ENCODE measurements around the gene CDC14A.

Gene CDC14A

GRCh38 chr1:100482748-100483147, 130.4 kb downstream of the CDC14A start:
- H3K27me3 ChIP-seq (ENCODE audit: low read length) = no peaks in the 10 kb centered on the region
- H3K4me3 ChIP-seq (ENCODE audit: insufficient read depth, low read length, poor library complexity, severe bottlenecking) = no peak overlapping the region
- H4K20me1 ChIP-seq (ENCODE audit: low read depth, low read length) = no peaks in the 10 kb centered on the region
- H3K36me3 ChIP-seq (ENCODE audit: low read length) = no peaks in the 10 kb centered on the region
- H3K9ac ChIP-seq (ENCODE audit: low read length) = no peak overlapping the region
- H2AFZ ChIP-seq (ENCODE audit: low read depth, low read length, severe bottlenecking) = no peak overlapping the region
- H3F3A ChIP-seq (ENCODE audit: insufficient read depth) = no peaks in the 10 kb centered on the region
- TF ChIP-seq CTCF (IDR thresholded peaks at IDR 0.05; ENCODE audit: insufficient read depth, low read length, poor library complexity, severe bottlenecking) = no peak
- no peak for TF ChIP-seq EZH2phosphoT487 (conservative IDR thresholded peaks at IDR 0.05; ENCODE audit: low read length)
- no peak overlapping the region for H3K4me2 ChIP-seq (ENCODE audit: low read depth, low read length, poor library complexity, severe bottlenecking)
- H3K27ac ChIP-seq (ENCODE audit: low read depth, low read length) = no peak overlapping the region
- H3K9me2 ChIP-seq (replicated peaks; ENCODE audit: insufficient read depth, low read length) = no peaks in the 10 kb centered on the region
- H3K79me2 ChIP-seq (ENCODE audit: insufficient read depth, low read length) = no peaks in the 10 kb centered on the region
- no peaks in the 10 kb centered on the region for H3K9me3 ChIP-seq (ENCODE audit: insufficient read depth, low read length)

- H3K27ac ChIP-seq (ENCODE audit: low read depth, low read length) = no peak overlapping the region
- no peak overlapping the region for H3K9ac ChIP-seq (ENCODE audit: low read length)
- no peak overlapping the region for H2AFZ ChIP-seq (ENCODE audit: low read depth, low read length, severe bottlenecking)
- no peaks in the 10 kb centered on the region for H3K9me3 ChIP-seq (ENCODE audit: insufficient read depth, low read length)
- H3K4me2 ChIP-seq (ENCODE audit: low read depth, low read length, poor library complexity, severe bottlenecking) = no peak overlapping the region
- H3K36me3 ChIP-seq (ENCODE audit: low read length) = no peaks in the 10 kb centered on the region
- no peaks in the 10 kb centered on the region for H3K27me3 ChIP-seq (ENCODE audit: low read length)
- no peaks in the 10 kb centered on the region for H3F3A ChIP-seq (ENCODE audit: insufficient read depth)
- no peaks in the 10 kb centered on the region for H4K20me1 ChIP-seq (ENCODE audit: low read depth, low read length)
- no peaks in the 10 kb centered on the region for H3K9me2 ChIP-seq (replicated peaks; ENCODE audit: insufficient read depth, low read length)
- no peaks in the 10 kb centered on the region for H3K79me2 ChIP-seq (ENCODE audit: insufficient read depth, low read length)
- TF ChIP-seq CTCF (IDR thresholded peaks at IDR 0.05; ENCODE audit: insufficient read depth, low read length, poor library complexity, severe bottlenecking) (no peak), EZH2phosphoT487 (conservative IDR thresholded peaks at IDR 0.05; ENCODE audit: low read length) (no peak)
- no peak overlapping the region for H3K4me3 ChIP-seq (ENCODE audit: insufficient read depth, low read length, poor library complexity, severe bottlenecking)
Measured at GRCh38 chr1:100483230-100483629, 130.9 kb downstream of the CDC14A start.

GRCh38 chr1:100485855-100486258, 133.6 kb downstream of the CDC14A start:
- H3K9ac ChIP-seq (ENCODE audit: low read length) = no peak overlapping the region
- no peaks in the 10 kb centered on the region for H3K9me3 ChIP-seq (ENCODE audit: insufficient read depth, low read length)
- TF ChIP-seq EZH2phosphoT487 (conservative IDR thresholded peaks at IDR 0.05; ENCODE audit: low read length) (no peak), CTCF (IDR thresholded peaks at IDR 0.05; ENCODE audit: insufficient read depth, low read length, poor library complexity, severe bottlenecking) (no peak)
- H3K79me2 ChIP-seq (ENCODE audit: insufficient read depth, low read length) = no peaks in the 10 kb centered on the region
- H3F3A ChIP-seq (ENCODE audit: insufficient read depth) = no peaks in the 10 kb centered on the region
- H4K20me1 ChIP-seq (ENCODE audit: low read depth, low read length) = no peaks in the 10 kb centered on the region
- H3K27me3 ChIP-seq (ENCODE audit: low read length) = no peaks in the 10 kb centered on the region
- no peak overlapping the region for H3K27ac ChIP-seq (ENCODE audit: low read depth, low read length)
- H3K4me2 ChIP-seq (ENCODE audit: low read depth, low read length, poor library complexity, severe bottlenecking) = no peak overlapping the region
- H3K4me3 ChIP-seq (ENCODE audit: insufficient read depth, low read length, poor library complexity, severe bottlenecking) = no peak overlapping the region
- no peaks in the 10 kb centered on the region for H3K36me3 ChIP-seq (ENCODE audit: low read length)
- H3K9me2 ChIP-seq (replicated peaks; ENCODE audit: insufficient read depth, low read length) = no peaks in the 10 kb centered on the region
- H2AFZ ChIP-seq (ENCODE audit: low read depth, low read length, severe bottlenecking) = no peak overlapping the region
